ENCODE data around the gene RASGRP1. TPM values are rescaled to one million over a fixed set of nuclear protein-coding genes. Genes with fewer than 3 reads are reported as not detected.

The RASGRP1 gene
- total and polyA plus RNA-seq, 2 donors (not counting 1 experiment from before 2014, with no cell fraction given): 17.7 to 24.7 TPM

GRCh38 chr15:38558372-38559059 is 6.1 kb downstream of the RASGRP1 start:
- H3K4me1 Mint-ChIP-seq: peaks cover 88% of the 10 kb centered on the region
- ChIA-PET POLR2A (no interaction called here), CTCF (interaction anchor here (1.0 to 9.9 kb wide), 2 partner anchors 130 to 139 kb away, joined by 3 to 546 read pairs; no protein-coding TSS in a partner anchor)
- Histone ChIP-seq H3K9ac (ENCODE audit: low read length) (peak overlapping the region; percentile 54), H3K4me3 (ENCODE audit: control extremely low read depth in 1 of 5, extremely low read depth in 1 of 5, insufficient read depth in 1 of 5, low read depth in 2 of 5, low read length in 4 of 5) (peak overlapping the region in 3 of 5 experiments; percentile 22 to 40 (median 29)), H2AFZ (ENCODE audit: insufficient read depth, low read depth, low read length, poor library complexity, severe bottlenecking) (peak overlapping the region; percentile 61), H3K79me2 (ENCODE audit: control insufficient read depth, insufficient read depth, low read length) (peaks cover 91% of the 10 kb centered on the region), H3K27ac (ENCODE audit: low read length in 2 of 2) (peak overlapping the region; percentile 31 to 78), H3K9me3 (ENCODE audit: control extremely low read depth in 1 of 3, control insufficient read depth in 2 of 3, insufficient read depth in 1 of 3, low read length in 2 of 3) (no peaks in the 10 kb centered on the region), H3K4me1 (ENCODE audit: control insufficient read depth in 2 of 2, insufficient read depth in 2 of 2, low read length in 2 of 2) (peaks cover 66 to 73% of the 10 kb centered on the region in 2 donors), H3K27me3 (replicated peaks in 1 of 4; ENCODE audit: control extremely low read depth in 1 of 4, control insufficient read depth in 3 of 4, insufficient read depth in 4 of 4, low read length in 3 of 4) (no peaks in the 10 kb centered on the region), H3K36me3 (replicated peaks in 1 of 2; ENCODE audit: control extremely low read depth in 1 of 2, control insufficient read depth in 1 of 2, extremely low read depth in 1 of 2, insufficient read depth in 2 of 2, low read length in 1 of 2) (peaks cover 1 to 28% of the 10 kb centered on the region in 2 experiments), H4K20me1 (ENCODE audit: control insufficient read depth, insufficient read depth, low read length, poor library complexity, severe bottlenecking) (peaks cover 10% of the 10 kb centered on the region), H3K4me2 (replicated peaks; ENCODE audit: low read depth, low read length, poor library complexity, severe bottlenecking) (peak overlapping the region; percentile 68)
- DNase-seq (peak; percentile 34), ATAC-seq (ENCODE audit: low read depth) (no peak)
- TF ChIP-seq CTCF (IDR thresholded peaks at IDR 0.05) (no peak), EZH2 (IDR thresholded peaks at IDR 0.05; ENCODE audit: borderline replicate concordance, insufficient read depth, low read depth, low read length, poor library complexity, severe bottlenecking) (no peak)
- no peaks in the 10 kb centered on the region for H3K9me3 Mint-ChIP-seq (ENCODE audit: insufficient read depth)
- intact Hi-C loops (cut with micrococcal nuclease): no loop called here
- no peaks in the 10 kb centered on the region for H3K27me3 Mint-ChIP-seq
- WGBS (ENCODE audit: insufficient coverage): 100% methylated on average over 1 of the region's 6 CpGs
- peak overlapping the region; percentile 70 for H3K27ac Mint-ChIP-seq
- H3K4me3 Mint-ChIP-seq: peak overlapping the region; percentile 33

GRCh38 chr15:38557921-38558320 is 6.7 kb downstream of the RASGRP1 start:
- Histone ChIP-seq H3K27ac (ENCODE audit: low read length in 2 of 2) (peak overlapping the region; percentile 31 to 78), H3K9ac (ENCODE audit: low read length) (peak overlapping the region; percentile 54), H2AFZ (ENCODE audit: insufficient read depth, low read depth, low read length, poor library complexity, severe bottlenecking) (peak overlapping the region; percentile 61), H3K79me2 (ENCODE audit: control insufficient read depth, insufficient read depth, low read length) (peaks cover 92% of the 10 kb centered on the region), H3K4me2 (replicated peaks; ENCODE audit: low read depth, low read length, poor library complexity, severe bottlenecking) (peak overlapping the region; percentile 68), H3K4me1 (ENCODE audit: control insufficient read depth in 2 of 2, insufficient read depth in 2 of 2, low read length in 2 of 2) (peaks cover 62 to 67% of the 10 kb centered on the region in 2 donors), H3K36me3 (replicated peaks in 1 of 2; ENCODE audit: control extremely low read depth in 1 of 2, control insufficient read depth in 1 of 2, extremely low read depth in 1 of 2, insufficient read depth in 2 of 2, low read length in 1 of 2) (peaks cover 1 to 29% of the 10 kb centered on the region in 2 experiments), H3K4me3 (ENCODE audit: control extremely low read depth in 1 of 5, extremely low read depth in 1 of 5, insufficient read depth in 1 of 5, low read depth in 2 of 5, low read length in 4 of 5) (peak overlapping the region in 3 of 5 experiments; percentile 22 to 40 (median 29)), H4K20me1 (ENCODE audit: control insufficient read depth, insufficient read depth, low read length, poor library complexity, severe bottlenecking) (peaks cover 9% of the 10 kb centered on the region), H3K9me3 (ENCODE audit: control extremely low read depth in 1 of 3, control insufficient read depth in 2 of 3, insufficient read depth in 1 of 3, low read length in 2 of 3) (no peaks in the 10 kb centered on the region), H3K27me3 (replicated peaks in 1 of 4; ENCODE audit: control extremely low read depth in 1 of 4, control insufficient read depth in 3 of 4, insufficient read depth in 4 of 4, low read length in 3 of 4) (no peaks in the 10 kb centered on the region)
- POLR2A ChIA-PET: no interaction called here
- CTCF ChIA-PET: interaction anchor here (0.6 to 9.9 kb wide), 5 partner anchors 36 to 132 kb away, joined by 3 to 546 read pairs (median 3); no protein-coding TSS in a partner anchor
- peak overlapping the region; percentile 23 for H3K27ac Mint-ChIP-seq
- TF ChIP-seq CTCF (IDR thresholded peaks at IDR 0.05) (no peak), EZH2 (IDR thresholded peaks at IDR 0.05; ENCODE audit: borderline replicate concordance, insufficient read depth, low read depth, low read length, poor library complexity, severe bottlenecking) (no peak)
- H3K9me3 Mint-ChIP-seq (ENCODE audit: insufficient read depth): no peaks in the 10 kb centered on the region
- intact Hi-C loops (cut with micrococcal nuclease): no loop called here
- H3K4me1 Mint-ChIP-seq: peaks cover 88% of the 10 kb centered on the region
- no peaks in the 10 kb centered on the region for H3K27me3 Mint-ChIP-seq
- peak overlapping the region; percentile 51 for H3K4me3 Mint-ChIP-seq
- no CpG with 5 or more reads among the region's 10 CpGs for WGBS (ENCODE audit: insufficient coverage)
- DNase-seq (peak; percentile 40), ATAC-seq (ENCODE audit: low read depth) (no peak)

Data from B cell (primary cell).